Activated naive CD4-positive, alpha-beta T cell treated with anti-CD3 and anti-CD28 coated beads for 36 hours (primary cell): ENCODE data around the gene MYO5C. TPM values are rescaled to one million over a fixed set of nuclear protein-coding genes. Genes with fewer than 3 reads are reported as not detected.
"Not testable (repeated sequence)": the region's sequence is repeated elsewhere in the genome, so short reads cannot be mapped to it uniquely, and the experiment has no call there.

Experiments used
- CTCF ChIA-PET: fragments of 350-600 bp; sonication (Branson Sonifier 250); formaldehyde crosslinking; loops from one replicate; lab custom pipeline; 2021; ENCODE audit warnings: antibody characterized with exemption; lab: Charles Lee
- DNase-seq: peaks from one replicate; pipeline ENCODE4 v3.0.0-alpha.2; 2020
- H3K27ac Mint-ChIP-seq: one replicate; pipeline ENCODE4 v1.8.0; 2021; ENCODE audit warnings: mild to moderate bottlenecking, mixed read lengths
- H3K27me3 Mint-ChIP-seq: one replicate; pipeline ENCODE4 v1.8.0; 2021; ENCODE audit warnings: low read depth, mixed read lengths
- H3K36me3 Mint-ChIP-seq: one replicate; pipeline ENCODE4 v1.8.0; 2021; ENCODE audit warnings: low read depth, mixed read lengths
- H3K4me1 Mint-ChIP-seq: one replicate; pipeline ENCODE4 v1.8.0; 2021; ENCODE audit warnings: low read depth, mixed read lengths
- H3K4me3 Mint-ChIP-seq: one replicate; pipeline ENCODE4 v1.8.0; 2021; ENCODE audit warnings: mild to moderate bottlenecking, moderate library complexity, mixed read lengths
- H3K9me3 Mint-ChIP-seq: one replicate; pipeline ENCODE4 v1.8.0; 2021; ENCODE audit warnings: mixed read lengths
- intact Hi-C: fragments of 100-400 bp; cut with micrococcal nuclease; formaldehyde crosslinking; loops from one replicate; pipeline ENCODE4 v1.15.1; 2023
- total RNA-seq, 2 experiments: library from RNA; stranded (reverse); gene quantifications; one replicate each; pipeline ENCODE4 v1.2.3, GENCODE V29; 2021

Gene MYO5C
- total RNA-seq, 2 experiments from 2014 or later = 0.19 to 0.25 TPM

- intact Hi-C loops = no loop called here
- Mint-ChIP-seq H3K4me1 (peaks cover 8% of the 10 kb centered on the region), H3K27me3 (peaks cover 2% of the 10 kb centered on the region), H3K9me3 (no peaks in the 10 kb centered on the region), H3K4me3 (no peak overlapping the region), H3K36me3 (peaks cover 3% of the 10 kb centered on the region), H3K27ac (no peak overlapping the region)
- CTCF ChIA-PET = no interaction called here
- no peak for DNase-seq
These were observed 5.8 kb upstream of the MYO5C start for GRCh38 chr15:52301265-52301847.

GRCh38 chr15:52294881-52295420 is 653 bp downstream of the MYO5C start:
- no peak for DNase-seq
- H3K27ac Mint-ChIP-seq = no peak overlapping the region
- H3K36me3 Mint-ChIP-seq = no peaks in the 10 kb centered on the region
- H3K4me3 Mint-ChIP-seq = peak overlapping the region; percentile 27
- CTCF ChIA-PET = interaction anchor here (2.0 kb wide), 1 partner anchor 38 kb away, joined by 6 read pairs; no protein-coding TSS in a partner anchor
- H3K9me3 Mint-ChIP-seq = no peaks in the 10 kb centered on the region
- peaks cover 26% of the 10 kb centered on the region for H3K27me3 Mint-ChIP-seq
- H3K4me1 Mint-ChIP-seq = no peaks in the 10 kb centered on the region
- intact Hi-C loops = loop anchor here (2.0 kb wide), 1 partner anchor 38 kb away; no protein-coding TSS in a partner anchor

GRCh38 chr15:52292780-52293392 is 2.7 kb downstream of the MYO5C start:
- intact Hi-C loops = no loop called here
- no peak for DNase-seq
- Mint-ChIP-seq H3K27me3 (peaks cover 26% of the 10 kb centered on the region), H3K9me3 (no peaks in the 10 kb centered on the region), H3K36me3 (no peaks in the 10 kb centered on the region), H3K27ac (no peak overlapping the region), H3K4me1 (no peaks in the 10 kb centered on the region), H3K4me3 (no peak overlapping the region)
- CTCF ChIA-PET = interaction anchor here (0.7 to 1.4 kb wide), 2 partner anchors 36 to 38 kb away, joined by 4 read pairs; no protein-coding TSS in a partner anchor

GRCh38 chr15:52291204-52291603 is 4.4 kb downstream of the MYO5C start:
- Mint-ChIP-seq H3K36me3 (no peaks in the 10 kb centered on the region), H3K4me3 (no peak overlapping the region), H3K27me3 (peaks cover 23% of the 10 kb centered on the region), H3K4me1 (no peaks in the 10 kb centered on the region), H3K9me3 (no peaks in the 10 kb centered on the region), H3K27ac (no peak overlapping the region)
- CTCF ChIA-PET = interaction anchor here (1.5 to 1.6 kb wide), 2 partner anchors 34 to 35 kb away, joined by 3 read pairs; no protein-coding TSS in a partner anchor
- no peak for DNase-seq
- intact Hi-C loops = loop anchor here (2.0 kb wide), 1 partner anchor 28 kb away; no protein-coding TSS in a partner anchor

GRCh38 chr15:52290800-52291199 is 4.8 kb downstream of the MYO5C start:
- no peaks in the 10 kb centered on the region for H3K36me3 Mint-ChIP-seq
- no peaks in the 10 kb centered on the region for H3K9me3 Mint-ChIP-seq
- DNase-seq = no peak
- H3K27ac Mint-ChIP-seq = no peak overlapping the region
- H3K4me3 Mint-ChIP-seq = no peak overlapping the region
- H3K27me3 Mint-ChIP-seq = peaks cover 21% of the 10 kb centered on the region
- CTCF ChIA-PET = interaction anchor here (1.5 to 1.6 kb wide), 2 partner anchors 33 to 35 kb away, joined by 3 read pairs; no protein-coding TSS in a partner anchor
- intact Hi-C loops = loop anchor here (2.0 kb wide), 1 partner anchor 28 kb away; no protein-coding TSS in a partner anchor
- H3K4me1 Mint-ChIP-seq = no peaks in the 10 kb centered on the region

GRCh38 chr15:52290329-52290728 is 5.3 kb downstream of the MYO5C start:
- H3K9me3 Mint-ChIP-seq = no peaks in the 10 kb centered on the region
- no peak overlapping the region for H3K4me3 Mint-ChIP-seq
- no peak for DNase-seq
- no peak overlapping the region for H3K27ac Mint-ChIP-seq
- CTCF ChIA-PET = interaction anchor here (1.5 to 1.6 kb wide), 2 partner anchors 33 to 34 kb away, joined by 3 read pairs; no protein-coding TSS in a partner anchor
- H3K4me1 Mint-ChIP-seq = no peaks in the 10 kb centered on the region
- H3K27me3 Mint-ChIP-seq = peaks cover 21% of the 10 kb centered on the region
- intact Hi-C loops = loop anchor here (2.0 kb wide), 1 partner anchor 28 kb away; no protein-coding TSS in a partner anchor
- no peaks in the 10 kb centered on the region for H3K36me3 Mint-ChIP-seq

GRCh38 chr15:52289629-52290081 is 5.9 kb downstream of the MYO5C start:
- DNase-seq = no peak
- Mint-ChIP-seq H3K4me1 (no peaks in the 10 kb centered on the region), H3K4me3 (no peak overlapping the region), H3K9me3 (no peaks in the 10 kb centered on the region), H3K27me3 (peaks cover 19% of the 10 kb centered on the region), H3K36me3 (no peaks in the 10 kb centered on the region), H3K27ac (no peak overlapping the region)
- intact Hi-C loops = loop anchor here (2.0 kb wide), 1 partner anchor 27 kb away; no protein-coding TSS in a partner anchor
- CTCF ChIA-PET = interaction anchor here (1.6 kb wide), 1 partner anchor 34 kb away, joined by 3 read pairs; no protein-coding TSS in a partner anchor

- Mint-ChIP-seq H3K27me3 (peaks cover 14% of the 10 kb centered on the region), H3K9me3 (no peaks in the 10 kb centered on the region), H3K27ac (no peak overlapping the region), H3K4me3 (no peak overlapping the region), H3K4me1 (no peaks in the 10 kb centered on the region), H3K36me3 (no peaks in the 10 kb centered on the region)
- no peak for DNase-seq
- intact Hi-C loops = no loop called here
- CTCF ChIA-PET = no interaction called here
These were observed 6.6 kb downstream of the MYO5C start for GRCh38 chr15:52288986-52289385.

- no peak for DNase-seq
- intact Hi-C loops = no loop called here
- CTCF ChIA-PET = interaction anchor here (0.6 kb wide), 1 partner anchor 55 kb away, joined by 3 read pairs; no protein-coding TSS in a partner anchor
- Mint-ChIP-seq H3K4me1 (no peaks in the 10 kb centered on the region), H3K36me3 (no peaks in the 10 kb centered on the region), H3K27ac (no peak overlapping the region), H3K27me3 (peaks cover 7% of the 10 kb centered on the region), H3K4me3 (no peak overlapping the region), H3K9me3 (no peaks in the 10 kb centered on the region)
These were observed 7.3 kb downstream of the MYO5C start for GRCh38 chr15:52288051-52288942.

- H3K4me1 Mint-ChIP-seq = no peaks in the 10 kb centered on the region
- no peaks in the 10 kb centered on the region for H3K9me3 Mint-ChIP-seq
- no peaks in the 10 kb centered on the region for H3K36me3 Mint-ChIP-seq
- no peaks in the 10 kb centered on the region for H3K27me3 Mint-ChIP-seq
- H3K27ac Mint-ChIP-seq = no peak overlapping the region
- no peak overlapping the region for H3K4me3 Mint-ChIP-seq
- intact Hi-C loops = no loop called here
- no peak for DNase-seq
- CTCF ChIA-PET = interaction anchor here (0.8 kb wide), 1 partner anchor 31 kb away, joined by 3 read pairs; no protein-coding TSS in a partner anchor
These were observed 8.5 kb downstream of the MYO5C start for GRCh38 chr15:52287114-52287513.

GRCh38 chr15:52285941-52286340 is 9.7 kb downstream of the MYO5C start:
- CTCF ChIA-PET, intact Hi-C loops: not testable (repeated sequence)

More at GRCh38 chr15:52285941-52286340, 9.7 kb downstream of the MYO5C start:
- not testable (repeated sequence) for H3K4me3 Mint-ChIP-seq, H3K27ac Mint-ChIP-seq, H3K36me3 Mint-ChIP-seq, H3K9me3 Mint-ChIP-seq, H3K4me1 Mint-ChIP-seq, DNase-seq, H3K27me3 Mint-ChIP-seq
